Endometrium (tissue), 2 donors: ENCODE data around the gene HTRA2.
"Not testable (repeated sequence)": the region's sequence is repeated elsewhere in the genome, so short reads cannot be mapped to it uniquely, and the experiment has no call there.

ENCODE experiments used
- FAIRE-seq: peaks from 2 replicates; lab custom pipeline; 2012; peaks lifted over from hg19 to GRCh38; lab: Jason Lieb, UNC
- donor health status: control.
- donor health status: control.

The HTRA2 gene

DNA sequence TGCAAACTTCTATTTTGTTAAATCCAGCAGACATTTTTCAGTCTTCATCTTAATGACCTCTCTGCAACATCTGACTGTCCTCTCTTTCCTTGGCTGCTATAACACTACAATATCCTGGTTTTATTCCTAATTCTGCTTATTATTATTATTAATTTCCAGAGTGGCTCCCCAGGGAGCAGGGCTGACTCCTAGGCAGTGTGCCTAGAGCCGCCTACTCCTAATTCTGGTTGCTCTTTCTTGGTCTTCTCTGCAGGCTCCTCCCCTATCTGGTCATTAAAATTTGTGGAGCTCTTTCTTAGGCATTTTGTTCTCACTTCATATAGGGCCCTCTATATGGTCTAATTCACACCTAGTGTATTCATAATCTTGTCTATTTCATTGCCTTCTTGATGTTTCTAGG lies 13.2 kb downstream of the HTRA2 start:
- FAIRE-seq, result no peak

DNA sequence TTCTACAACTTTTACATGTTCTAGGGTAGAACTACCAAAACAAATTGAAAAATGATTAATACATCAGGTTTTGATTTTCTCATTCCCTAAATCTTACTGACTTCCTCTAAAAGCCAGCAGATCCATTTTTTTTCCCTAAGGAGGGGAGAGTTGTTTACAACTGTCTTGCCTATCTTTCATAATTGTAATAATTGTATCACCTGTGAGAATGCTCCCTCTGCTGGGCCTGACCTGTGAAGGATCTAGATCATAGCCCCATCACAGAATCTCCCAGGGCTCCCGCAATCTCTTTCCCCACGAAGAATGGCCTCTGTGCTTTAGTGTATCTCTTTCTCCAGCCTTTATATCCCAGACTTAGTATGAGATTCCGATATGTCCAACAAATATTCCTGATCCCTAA lies 14.9 kb downstream of the HTRA2 start:
- no peak for FAIRE-seq

DNA sequence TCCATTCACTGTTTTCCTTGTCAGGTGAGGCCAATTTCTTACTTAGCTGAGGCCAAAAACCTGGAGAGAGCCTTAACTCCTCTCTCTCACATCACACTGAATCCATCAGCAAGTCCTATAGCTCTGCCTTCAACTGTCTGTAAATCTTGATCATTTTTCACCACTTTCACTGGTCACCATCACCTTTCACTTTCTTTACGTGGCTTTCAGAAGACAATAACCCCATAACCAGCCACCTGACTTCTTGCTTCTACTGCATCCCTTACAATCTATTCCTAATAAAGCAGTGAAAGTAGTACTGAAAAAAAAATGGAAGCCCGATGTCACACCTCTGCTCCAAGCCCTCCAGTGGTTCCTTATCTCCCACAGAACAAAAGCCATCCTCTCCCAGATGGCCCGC lies 16.3 kb downstream of the HTRA2 start:
- no peak for FAIRE-seq

DNA sequence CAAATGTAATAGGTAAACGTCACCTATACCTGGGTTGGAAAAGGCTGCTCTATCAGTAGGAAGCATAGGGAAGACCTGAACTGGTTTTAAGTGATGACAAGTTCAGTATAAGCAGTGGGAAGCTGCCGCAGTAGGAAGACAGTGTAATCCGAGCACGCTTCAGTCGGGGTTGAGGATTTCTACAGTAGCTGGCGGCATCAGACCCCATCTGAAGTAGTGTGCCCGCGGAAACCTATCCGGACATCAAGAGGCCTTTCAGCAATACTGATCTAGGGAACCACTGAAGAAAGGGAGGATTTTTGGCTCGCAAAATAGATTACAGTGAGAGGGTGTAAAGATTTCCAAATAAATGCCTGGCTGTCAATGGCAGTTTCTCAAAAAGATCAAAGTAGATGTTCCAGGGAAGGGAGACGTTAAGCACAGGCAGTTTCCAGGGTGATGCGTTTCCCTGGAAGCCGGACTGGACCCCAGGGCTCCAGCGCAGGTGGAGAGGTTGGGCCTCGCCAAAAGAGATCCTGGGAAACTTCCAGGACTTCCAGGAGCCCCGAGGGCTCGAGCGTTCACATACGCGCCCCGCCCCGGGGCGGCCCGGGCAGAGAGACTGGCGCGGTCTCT lies 18.7 kb downstream of the HTRA2 start:
- FAIRE-seq, result no peak

DNA sequence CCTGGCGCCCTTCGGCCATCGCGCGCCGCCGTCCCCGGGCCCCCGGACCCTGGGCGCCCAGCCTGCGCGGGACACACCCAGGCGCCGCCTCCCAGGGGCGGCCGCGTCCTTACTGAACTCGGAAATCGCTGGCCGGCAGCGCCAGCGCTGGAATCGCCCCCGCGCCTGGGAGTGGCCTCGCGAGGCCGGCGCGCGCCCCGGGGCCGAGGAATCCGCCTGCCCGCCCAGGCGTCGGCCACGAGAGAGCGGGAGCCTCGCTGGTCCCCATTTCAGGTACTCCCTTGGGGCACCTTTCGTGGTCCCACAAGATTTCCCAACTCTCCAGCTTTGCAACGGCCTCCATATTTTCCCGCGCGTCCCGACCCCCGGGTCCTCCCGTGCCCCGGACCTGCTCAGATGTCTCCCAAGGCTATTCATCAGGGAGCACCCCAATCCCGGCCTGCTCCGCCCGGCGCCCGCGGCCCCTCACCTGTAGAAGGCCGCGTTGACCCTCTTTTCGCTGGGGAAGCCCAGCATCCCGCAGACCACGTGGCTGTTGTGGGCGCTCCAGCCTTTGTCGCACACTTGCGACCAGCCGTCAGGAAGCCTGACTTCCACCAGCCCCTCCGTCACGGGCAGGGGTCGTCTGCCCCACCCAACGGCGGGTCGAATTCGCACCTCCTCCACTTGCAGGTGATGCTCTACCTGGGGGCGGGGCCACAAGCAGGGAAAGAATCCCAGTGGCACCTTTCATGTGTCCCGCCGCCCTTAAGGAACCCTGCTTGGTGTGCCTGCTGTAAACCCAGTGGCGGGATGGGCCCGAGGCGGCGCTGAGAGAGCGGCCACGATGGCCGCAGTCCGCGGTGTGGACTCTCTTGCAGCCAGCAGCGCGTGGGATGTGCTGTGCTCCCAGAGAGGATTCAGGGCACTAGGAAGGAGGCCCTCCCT lies 19.4 kb downstream of the HTRA2 start:
- no peak for FAIRE-seq

DNA sequence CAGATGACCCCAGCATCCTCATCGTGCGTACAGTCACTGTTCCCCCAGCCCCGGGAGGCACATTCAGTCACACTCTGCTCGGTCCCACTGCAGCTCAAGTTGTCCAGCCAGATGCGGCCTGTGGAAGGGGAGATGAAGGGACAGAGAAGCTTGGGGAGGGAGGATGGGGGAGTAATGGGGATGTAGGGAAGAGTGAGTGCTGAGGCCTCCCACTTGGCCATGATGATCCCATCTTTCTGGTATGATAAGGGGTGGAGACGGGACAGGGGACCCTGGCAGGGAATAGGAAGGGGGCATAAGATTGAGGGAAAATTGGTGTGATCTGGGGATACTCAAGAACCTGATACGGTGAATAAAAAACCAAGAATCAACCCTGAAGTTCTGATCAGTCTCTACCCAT lies 20.5 kb downstream of the HTRA2 start:
- FAIRE-seq, result no peak

DNA sequence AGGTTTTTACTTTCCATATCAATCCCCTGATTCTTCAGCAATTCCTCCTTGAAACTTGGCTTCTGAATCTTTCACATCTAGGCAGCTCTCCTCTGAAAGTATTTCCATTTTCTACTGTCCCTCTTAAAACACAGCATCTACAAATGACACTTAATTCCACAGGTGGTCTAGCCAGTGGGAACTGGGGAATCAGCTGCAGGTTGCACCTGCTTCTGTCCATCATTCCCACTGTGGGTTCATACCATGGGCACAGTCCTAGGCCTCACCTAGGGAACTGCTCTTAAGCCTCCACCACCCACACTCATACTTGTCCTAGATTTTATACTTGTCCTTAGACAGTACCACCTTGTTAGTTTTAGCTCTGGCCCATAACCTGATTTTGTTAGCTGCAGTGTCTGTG lies 21.8 kb downstream of the HTRA2 start:
- FAIRE-seq, result no peak

DNA sequence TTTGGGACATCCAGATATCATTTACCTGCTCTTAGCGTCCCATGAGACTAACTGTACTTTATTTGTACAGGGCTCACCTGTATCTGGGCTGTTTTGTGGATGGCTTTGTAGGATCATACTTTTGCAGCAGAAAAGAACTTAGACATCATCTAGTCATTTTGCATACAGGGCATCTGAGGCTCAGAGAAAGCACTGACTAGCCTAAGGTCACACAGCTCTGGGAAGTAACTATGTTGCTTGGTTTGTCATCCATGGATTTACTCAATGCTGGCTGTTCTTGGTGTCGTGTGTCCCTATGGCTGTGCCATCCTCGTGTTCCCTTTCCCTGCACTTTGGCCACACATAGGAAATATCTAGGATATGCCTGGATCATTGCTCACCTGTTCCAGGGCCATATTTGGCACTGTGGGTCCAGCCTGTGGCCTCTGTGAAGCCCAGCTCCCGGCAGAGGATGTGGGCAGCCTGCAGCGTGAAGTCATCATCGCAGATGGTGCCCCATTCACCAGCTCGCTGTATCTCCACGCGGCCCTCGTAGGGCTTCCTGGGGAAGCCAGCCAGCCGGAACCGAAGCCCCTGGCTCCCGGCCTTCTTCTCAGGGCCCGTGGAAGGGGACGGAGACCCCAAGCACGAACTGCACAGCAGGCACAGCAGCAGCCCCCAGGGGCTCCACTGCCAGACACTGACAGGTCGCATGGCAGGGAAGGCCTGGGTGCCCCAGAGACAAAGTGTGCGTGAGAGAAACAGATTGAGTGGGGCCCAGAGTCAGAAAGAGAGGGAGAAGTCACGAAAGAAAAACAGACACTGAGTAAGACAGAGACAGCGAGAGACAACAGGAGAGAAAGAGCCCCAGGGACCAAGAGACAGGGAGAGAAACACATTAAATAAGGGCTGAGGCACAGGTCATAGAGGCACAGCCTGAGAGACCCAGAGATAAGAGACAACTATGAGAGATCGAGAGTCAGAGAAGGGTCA lies 22.5 kb downstream of the HTRA2 start:
- FAIRE-seq, result no peak

DNA sequence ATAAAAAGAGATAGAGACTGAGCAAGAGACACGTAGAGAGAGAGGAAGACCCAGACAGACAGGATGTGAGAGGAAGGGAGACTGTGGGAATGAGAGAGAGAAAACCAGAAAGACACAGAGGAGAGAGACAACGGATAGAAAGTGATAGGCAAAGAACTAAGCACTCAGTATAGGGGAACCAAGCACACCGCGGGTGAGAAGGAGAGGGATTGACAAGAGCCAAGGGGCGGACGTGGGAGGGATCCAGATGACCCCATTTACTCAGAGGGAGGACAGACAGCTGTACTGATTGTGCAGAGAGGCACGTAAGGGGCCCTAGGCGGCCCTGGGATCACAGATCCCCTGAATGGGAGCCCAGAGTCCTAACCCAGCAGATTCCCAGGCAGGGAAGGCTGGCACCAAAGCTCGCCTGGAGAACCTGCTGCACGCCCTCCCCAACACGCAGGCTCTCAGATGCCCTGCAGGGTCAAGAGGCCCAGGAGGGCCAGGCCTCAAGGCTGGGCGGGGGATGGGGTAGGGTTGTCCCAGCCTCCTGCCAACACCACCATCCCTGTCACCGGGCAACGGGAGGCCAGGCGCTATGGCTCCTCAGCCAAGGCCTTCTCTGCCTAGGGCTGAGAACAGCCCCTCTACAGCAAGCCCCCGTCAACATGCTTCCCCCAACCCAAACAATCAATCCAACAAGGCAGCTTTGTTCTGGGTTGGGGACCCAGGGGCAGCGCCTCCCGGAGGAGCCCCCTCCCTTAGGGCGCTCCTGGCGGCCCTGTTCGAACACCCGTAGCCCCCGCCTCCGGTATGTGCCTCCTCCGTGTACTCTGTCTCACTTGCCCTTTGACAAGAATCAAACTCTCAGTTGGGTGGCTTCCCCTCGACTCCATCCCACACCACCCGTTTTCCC lies 23.4 kb downstream of the HTRA2 start:
- FAIRE-seq, result no peak

DNA sequence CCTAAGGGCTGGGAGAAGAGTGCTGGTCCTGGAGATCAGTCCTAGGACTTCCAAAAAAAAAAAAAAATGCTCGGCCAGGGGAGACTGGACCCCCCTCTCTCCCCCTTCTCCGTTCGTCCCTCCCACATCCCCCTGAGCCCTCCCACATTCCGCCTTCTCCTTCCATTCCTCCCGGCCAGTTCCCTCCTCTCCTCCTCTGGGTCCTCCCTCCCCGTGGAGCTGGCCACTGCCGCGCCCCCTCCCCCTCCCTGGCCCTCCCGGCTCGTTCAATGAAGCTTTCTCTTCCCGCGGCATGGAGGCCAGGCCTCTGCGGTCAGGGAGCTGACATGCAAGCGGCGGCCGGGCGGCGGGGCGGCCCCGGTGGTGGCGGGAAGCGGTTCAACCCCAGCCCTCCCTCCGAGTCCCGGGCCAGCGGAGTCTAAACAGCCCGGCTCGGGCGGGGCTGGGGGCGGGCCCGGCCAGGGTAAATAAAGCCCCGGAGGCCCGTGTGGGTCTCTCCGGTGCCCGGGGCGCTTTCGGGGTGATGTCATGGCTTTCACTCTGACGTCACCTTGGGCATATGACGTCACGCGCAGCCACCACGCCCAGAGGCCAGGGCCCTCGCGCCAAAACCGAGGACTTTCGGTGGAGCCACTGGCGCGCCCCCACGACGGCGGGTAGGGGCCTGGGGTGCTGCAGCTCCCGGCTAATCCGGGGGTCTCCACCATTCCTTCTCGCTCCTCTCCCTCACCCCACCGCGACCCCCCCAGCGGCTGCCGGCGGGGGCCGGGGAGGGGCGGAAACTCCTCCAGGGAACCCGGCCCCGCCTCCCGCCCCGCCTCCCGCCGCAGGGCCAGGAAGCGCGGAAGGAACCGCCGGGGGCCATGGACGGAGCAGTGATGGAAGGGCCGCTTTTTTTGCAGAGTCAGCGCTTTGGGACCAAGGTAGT lies 24.4 kb downstream of the HTRA2 start, which contains the start of the genes DOK1 and LOXL3:
TSS of gene DOK1 (plus strand) at position 829 of the 928 bp plus-strand sequence. CDS start at position 864, 35 bp downstream.
TSS of gene LOXL3 (minus strand) at position 51 of the 928 bp plus-strand sequence. CDS start 1,308 bp downstream, outside the sequence.
- FAIRE-seq, result no peak

DNA sequence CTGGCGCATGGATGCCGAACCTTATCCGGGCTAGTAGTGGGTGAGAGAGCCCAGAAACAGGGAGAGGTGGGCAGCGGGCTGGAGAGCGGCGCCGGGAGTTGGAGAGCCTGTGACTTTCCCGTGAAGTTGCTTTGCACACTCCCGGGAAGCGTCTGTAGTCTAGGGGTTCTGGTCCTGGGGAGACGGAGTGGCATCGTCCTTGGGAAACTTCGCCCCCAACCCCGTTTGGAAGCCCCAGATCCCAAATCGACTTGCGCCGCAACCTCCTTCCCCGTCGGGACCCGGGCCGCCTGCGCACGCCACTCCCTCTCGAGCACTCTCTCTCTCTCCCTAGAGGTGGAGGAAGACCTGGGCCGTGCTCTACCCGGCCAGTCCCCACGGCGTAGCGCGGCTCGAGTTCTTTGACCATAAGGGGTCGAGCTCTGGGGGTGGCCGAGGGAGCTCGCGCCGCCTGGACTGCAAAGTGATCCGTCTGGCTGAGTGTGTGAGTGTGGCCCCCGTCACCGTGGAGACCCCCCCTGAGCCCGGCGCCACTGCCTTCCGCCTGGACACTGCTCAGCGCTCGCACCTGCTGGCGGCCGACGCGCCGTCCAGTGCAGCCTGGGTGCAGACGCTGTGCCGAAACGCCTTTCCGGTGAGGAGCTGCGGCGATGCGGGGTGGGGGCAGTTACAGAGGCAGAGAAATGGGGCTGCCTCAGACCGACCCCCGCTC lies 25.2 kb downstream of the HTRA2 start:
- FAIRE-seq, result no peak

DNA sequence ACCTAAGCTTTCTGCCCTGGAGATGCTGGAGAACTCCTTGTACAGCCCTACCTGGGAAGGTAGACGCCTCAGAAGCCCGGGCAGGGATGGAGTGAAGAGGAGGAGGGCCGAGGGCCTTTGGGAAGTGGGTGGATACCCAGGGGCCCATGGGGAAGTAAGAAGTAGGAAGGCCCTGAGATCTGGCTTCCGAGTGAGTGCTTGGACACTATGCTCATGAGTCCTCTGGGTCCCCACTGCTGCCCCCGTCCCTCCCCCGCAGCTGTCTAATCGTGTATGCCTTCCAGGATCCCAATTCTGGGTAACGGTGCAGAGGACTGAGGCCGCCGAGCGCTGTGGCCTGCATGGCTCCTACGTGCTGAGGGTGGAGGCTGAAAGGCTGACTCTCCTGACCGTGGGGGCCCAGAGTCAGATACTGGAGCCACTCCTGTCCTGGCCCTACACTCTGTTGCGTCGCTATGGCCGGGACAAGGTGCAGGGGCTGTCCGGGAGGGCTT lies 25.9 kb downstream of the HTRA2 start:
- no peak for FAIRE-seq

DNA sequence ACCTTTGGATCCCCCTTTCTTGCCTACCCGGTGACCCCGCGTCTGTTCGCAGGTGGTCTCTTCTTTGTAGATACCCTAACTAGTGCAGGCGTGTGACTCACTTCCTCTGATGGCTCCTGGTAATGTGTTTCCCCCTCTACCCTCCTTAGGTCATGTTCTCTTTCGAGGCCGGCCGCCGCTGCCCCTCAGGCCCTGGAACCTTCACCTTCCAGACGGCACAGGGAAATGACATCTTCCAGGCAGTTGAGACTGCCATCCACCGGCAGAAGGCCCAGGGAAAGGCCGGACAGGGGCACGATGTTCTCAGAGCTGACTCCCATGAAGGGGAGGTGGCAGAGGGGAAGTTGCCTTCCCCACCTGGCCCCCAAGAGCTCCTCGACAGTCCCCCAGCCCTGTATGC lies 26.4 kb downstream of the HTRA2 start:
- no peak for FAIRE-seq

DNA sequence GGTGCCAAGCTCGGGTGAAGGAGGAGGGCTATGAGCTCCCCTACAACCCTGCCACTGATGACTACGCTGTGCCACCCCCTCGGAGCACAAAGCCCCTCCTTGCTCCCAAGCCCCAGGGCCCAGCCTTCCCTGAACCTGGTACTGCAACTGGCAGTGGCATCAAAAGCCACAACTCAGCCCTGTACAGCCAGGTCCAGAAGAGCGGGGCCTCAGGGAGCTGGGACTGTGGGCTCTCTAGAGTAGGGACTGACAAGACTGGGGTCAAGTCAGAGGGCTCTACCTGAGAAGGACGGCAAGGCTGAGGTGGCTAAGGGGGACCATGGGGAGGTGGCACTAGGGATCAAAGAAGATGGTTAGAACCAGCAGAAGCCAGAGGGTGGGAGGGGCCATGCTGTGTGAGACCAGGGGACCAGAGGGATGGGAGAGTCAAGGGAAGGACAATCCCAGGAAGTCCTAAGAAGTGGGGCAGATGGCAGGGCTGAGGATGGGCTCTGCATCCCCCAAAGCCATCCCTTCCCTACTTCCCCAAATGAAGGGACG lies 27.2 kb downstream of the HTRA2 start:
- FAIRE-seq, result no peak

DNA sequence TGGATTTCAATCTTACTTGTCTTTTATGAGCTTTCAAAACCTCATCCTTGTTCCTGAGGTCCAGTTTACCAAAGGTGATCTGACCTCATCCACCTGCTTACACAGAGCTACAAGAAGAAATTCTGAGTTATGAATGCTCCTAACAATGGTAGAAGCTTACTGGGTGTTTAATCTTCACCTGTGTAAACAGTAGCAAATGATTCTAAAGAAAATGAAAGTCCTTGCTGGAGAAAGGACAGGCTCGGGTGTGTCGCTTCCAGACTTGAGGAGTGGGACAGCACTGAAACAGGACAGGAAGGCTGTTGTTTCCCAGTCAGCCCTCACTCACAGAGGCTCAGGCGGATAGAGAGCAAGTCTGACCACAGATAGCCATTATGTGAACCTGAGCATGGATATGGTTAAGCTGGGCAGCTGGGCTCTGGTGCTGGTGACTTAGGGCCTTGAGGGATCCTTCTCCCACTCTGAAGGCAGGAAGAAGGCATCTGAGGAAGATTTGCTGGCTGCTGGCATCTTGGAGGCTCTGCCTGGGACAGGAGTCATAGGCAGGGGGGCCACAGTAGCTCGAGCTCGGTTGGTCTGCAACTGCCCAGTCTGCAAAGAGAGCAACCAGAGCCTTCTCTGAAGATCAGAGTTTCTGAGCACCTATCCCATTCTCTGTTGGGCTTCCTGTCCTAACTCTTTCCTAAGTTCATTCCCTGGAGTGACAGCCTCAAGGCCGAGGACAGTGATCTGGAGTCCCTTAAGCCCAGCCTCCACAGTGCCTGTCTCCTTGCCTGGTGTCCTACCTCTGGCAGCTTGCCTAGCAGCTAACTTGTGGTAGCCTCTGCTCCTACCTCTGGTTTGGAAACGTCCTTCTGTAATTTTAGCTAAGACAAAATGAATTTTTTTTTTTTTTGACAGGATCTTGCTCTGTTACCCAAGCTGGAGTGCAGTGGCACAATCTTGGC lies 28.8 kb downstream of the HTRA2 start:
- no peak for FAIRE-seq

DNA sequence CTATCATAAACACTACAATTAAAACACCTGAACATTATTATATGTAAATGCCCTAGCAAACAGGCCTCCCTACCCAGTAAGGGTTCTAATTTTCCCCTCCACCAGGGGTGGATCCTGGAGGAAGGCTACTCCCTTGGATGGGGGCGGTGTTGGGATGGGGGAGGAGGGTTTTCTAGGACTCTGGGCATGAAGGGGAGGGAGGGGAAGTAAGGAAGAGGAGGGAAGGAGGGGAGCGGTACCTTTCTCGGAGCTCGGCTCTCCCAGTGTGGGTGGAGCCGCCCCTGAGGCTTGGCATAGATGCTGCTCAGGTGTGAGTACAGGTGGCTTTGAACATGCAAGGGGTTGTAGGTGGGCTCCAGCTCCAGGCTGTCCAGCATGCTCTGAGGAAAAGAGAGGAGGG lies 30.2 kb downstream of the HTRA2 start:
- FAIRE-seq, result no peak

DNA sequence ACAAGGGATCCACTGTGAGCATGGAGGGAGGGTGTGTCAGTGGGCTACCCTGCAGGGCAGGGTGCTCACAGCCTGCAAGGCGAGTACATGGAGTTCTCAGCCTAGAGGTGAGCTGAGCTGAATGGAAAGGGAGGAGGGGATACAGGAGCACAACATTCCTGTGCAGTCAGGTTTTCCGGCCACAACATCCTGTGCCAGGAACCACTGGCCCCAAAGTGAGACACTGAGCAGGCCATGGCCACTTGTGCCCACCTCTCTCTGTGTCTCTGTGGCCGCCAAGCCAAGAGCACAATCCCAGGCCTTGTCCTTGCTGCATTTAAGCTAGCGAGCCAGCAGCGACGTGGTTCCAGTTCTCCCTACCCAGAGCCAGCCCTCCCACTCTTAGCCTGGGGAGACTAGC lies 30.9 kb downstream of the HTRA2 start:
- no peak for FAIRE-seq

DNA sequence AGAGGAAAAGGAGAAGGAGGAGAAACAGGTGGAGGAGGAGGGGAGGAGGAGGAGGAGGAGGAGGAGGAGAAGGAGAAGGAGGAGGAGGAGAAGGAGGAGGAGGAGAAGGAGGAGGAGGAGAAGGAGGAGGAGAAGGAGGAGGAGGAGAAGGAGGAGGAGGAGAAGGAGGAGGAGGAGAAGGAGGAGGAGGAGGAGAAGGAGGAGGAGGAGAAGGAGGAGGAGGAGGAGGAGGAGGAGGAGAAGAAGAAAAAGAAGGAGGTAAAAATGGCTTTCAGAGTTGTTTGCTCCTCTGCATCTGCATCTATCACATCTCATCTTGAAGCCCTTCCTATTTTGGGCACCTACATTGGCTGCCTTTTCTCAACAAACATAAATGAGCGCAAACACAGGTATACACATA lies 31.3 kb downstream of the HTRA2 start:
- FAIRE-seq, result not testable (repeated sequence)
